Measurements from ENCODE around the gene TRMT112.

Gene TRMT112

GRCh38 chr11:64317325-64317960, at the start of gene TRMT112:
TRMT112 (minus strand) TSS chr11:64317559; CDS start chr11:64317526, 33 bp downstream.
- H3K4me1 ChIP-seq (ENCODE audit: insufficient read depth, poor library complexity, severe bottlenecking): peaks cover 18% of the 10 kb centered on the region
- TF ChIP-seq, protein P1, sequence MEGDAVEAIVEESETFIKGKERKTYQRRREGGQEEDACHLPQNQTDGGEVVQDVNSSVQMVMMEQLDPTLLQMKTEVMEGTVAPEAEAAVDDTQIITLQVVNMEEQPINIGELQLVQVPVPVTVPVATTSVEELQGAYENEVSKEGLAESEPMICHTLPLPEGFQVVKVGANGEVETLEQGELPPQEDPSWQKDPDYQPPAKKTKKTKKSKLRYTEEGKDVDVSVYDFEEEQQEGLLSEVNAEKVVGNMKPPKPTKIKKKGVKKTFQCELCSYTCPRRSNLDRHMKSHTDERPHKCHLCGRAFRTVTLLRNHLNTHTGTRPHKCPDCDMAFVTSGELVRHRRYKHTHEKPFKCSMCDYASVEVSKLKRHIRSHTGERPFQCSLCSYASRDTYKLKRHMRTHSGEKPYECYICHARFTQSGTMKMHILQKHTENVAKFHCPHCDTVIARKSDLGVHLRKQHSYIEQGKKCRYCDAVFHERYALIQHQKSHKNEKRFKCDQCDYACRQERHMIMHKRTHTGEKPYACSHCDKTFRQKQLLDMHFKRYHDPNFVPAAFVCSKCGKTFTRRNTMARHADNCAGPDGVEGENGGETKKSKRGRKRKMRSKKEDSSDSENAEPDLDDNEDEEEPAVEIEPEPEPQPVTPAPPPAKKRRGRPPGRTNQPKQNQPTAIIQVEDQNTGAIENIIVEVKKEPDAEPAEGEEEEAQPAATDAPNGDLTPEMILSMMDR (IDR thresholded peaks at IDR 0.05; ENCODE audit: poor library complexity, severe bottlenecking): no peak
- H3K27ac ChIP-seq (ENCODE audit: poor library complexity, severe bottlenecking): peak within 1 kb of the TSS; percentile 95
- peak; percentile 99 for DNase-seq (ENCODE audit: low spot score)
- H3K4me3 ChIP-seq (ENCODE audit: severe bottlenecking): peak within 1 kb of the TSS; percentile 74
- ATAC-seq (ENCODE audit: low read depth): peak; percentile 68
- peaks cover 44% of the 10 kb centered on the region for H3K36me3 ChIP-seq (ENCODE audit: low read depth)
- no peaks in the 10 kb centered on the region for H3K27me3 ChIP-seq (ENCODE audit: insufficient read depth, poor library complexity, severe bottlenecking)
- H3K9me3 ChIP-seq (ENCODE audit: severe bottlenecking): no peaks in the 10 kb centered on the region

DNA sequence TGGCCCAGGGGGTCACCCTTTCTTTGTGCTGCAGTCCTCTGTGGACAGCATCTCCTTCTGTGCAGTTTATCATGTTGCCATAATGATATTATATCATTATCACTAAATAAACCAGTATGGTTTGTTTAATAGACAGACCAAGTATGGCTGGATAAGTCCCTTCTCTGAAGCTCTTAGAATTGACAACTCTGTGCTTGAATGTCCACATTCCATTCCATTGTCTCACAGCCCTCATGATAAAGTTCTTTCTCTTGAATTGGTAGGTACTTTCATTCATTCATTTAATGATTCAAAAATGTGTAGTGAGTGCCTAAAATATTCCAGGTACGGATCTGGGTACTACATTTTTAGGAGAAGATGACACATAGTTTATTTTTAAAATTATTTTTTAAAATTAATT, 49.4 kb upstream of the TRMT112 start:
- Histone ChIP-seq H3K4me3 (ENCODE audit: severe bottlenecking) (no peak overlapping the region), H3K4me1 (ENCODE audit: insufficient read depth, poor library complexity, severe bottlenecking) (peaks cover 3% of the 10 kb centered on the region), H3K9me3 (ENCODE audit: severe bottlenecking) (no peaks in the 10 kb centered on the region), H3K27me3 (ENCODE audit: insufficient read depth, poor library complexity, severe bottlenecking) (no peaks in the 10 kb centered on the region), H3K27ac (ENCODE audit: poor library complexity, severe bottlenecking) (peak overlapping the region; percentile 24), H3K36me3 (ENCODE audit: low read depth) (peaks cover 90% of the 10 kb centered on the region)
- ATAC-seq (ENCODE audit: low read depth) (peak; percentile 63), DNase-seq (ENCODE audit: low spot score) (no peak)
- TF ChIP-seq, protein P1 (IDR thresholded peaks at IDR 0.05; ENCODE audit: poor library complexity, severe bottlenecking): no peak

- TF ChIP-seq, protein P1 (IDR thresholded peaks at IDR 0.05; ENCODE audit: poor library complexity, severe bottlenecking): no peak
- DNase-seq (ENCODE audit: low spot score) (no peak), ATAC-seq (ENCODE audit: low read depth) (no peak)
- H3K27ac ChIP-seq (ENCODE audit: poor library complexity, severe bottlenecking): no peak overlapping the region
- peaks cover 3% of the 10 kb centered on the region for H3K4me1 ChIP-seq (ENCODE audit: insufficient read depth, poor library complexity, severe bottlenecking)
- H3K36me3 ChIP-seq (ENCODE audit: low read depth): peaks cover 100% of the 10 kb centered on the region
- H3K9me3 ChIP-seq (ENCODE audit: severe bottlenecking): no peaks in the 10 kb centered on the region
- no peaks in the 10 kb centered on the region for H3K27me3 ChIP-seq (ENCODE audit: insufficient read depth, poor library complexity, severe bottlenecking)
- no peak overlapping the region for H3K4me3 ChIP-seq (ENCODE audit: severe bottlenecking)
These were observed 47.6 kb upstream of the TRMT112 start for GRCh38 chr11:64364911-64365310.

- Histone ChIP-seq H3K4me1 (ENCODE audit: insufficient read depth, poor library complexity, severe bottlenecking) (peaks cover 3% of the 10 kb centered on the region), H3K27ac (ENCODE audit: poor library complexity, severe bottlenecking) (no peak overlapping the region), H3K36me3 (ENCODE audit: low read depth) (peaks cover 96% of the 10 kb centered on the region), H3K9me3 (ENCODE audit: severe bottlenecking) (no peaks in the 10 kb centered on the region), H3K4me3 (ENCODE audit: severe bottlenecking) (no peak overlapping the region), H3K27me3 (ENCODE audit: insufficient read depth, poor library complexity, severe bottlenecking) (no peaks in the 10 kb centered on the region)
- no peak for DNase-seq (ENCODE audit: low spot score)
- no peak for ATAC-seq (ENCODE audit: low read depth)
- TF ChIP-seq, protein P1 (IDR thresholded peaks at IDR 0.05; ENCODE audit: poor library complexity, severe bottlenecking): no peak
These were observed 47.1 kb upstream of the TRMT112 start for GRCh38 chr11:64364435-64364834.

DNA sequence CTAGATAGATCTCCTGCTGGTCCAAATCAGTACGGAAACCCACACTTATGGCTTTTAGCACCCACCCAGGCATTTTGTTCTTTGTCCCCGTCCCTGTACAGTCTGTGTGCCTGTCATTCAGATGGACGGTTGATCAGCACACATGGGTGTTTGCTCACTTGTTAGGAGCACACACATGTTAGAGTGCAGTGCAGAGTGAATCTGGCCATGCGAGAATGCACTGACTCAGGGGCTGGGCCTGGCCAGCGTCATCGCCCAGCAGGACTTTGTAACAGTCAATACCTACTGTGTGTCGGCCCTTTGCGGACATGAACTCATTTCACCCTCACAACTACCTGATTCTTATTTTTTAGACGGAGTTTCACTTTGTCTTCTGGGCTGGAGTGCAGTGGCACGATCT, 45.0 kb upstream of the TRMT112 start:
- Histone ChIP-seq H3K4me3 (ENCODE audit: severe bottlenecking) (no peak overlapping the region), H3K9me3 (ENCODE audit: severe bottlenecking) (no peaks in the 10 kb centered on the region), H3K36me3 (ENCODE audit: low read depth) (peaks cover 75% of the 10 kb centered on the region), H3K27ac (ENCODE audit: poor library complexity, severe bottlenecking) (no peak overlapping the region), H3K4me1 (ENCODE audit: insufficient read depth, poor library complexity, severe bottlenecking) (peaks cover 16% of the 10 kb centered on the region), H3K27me3 (ENCODE audit: insufficient read depth, poor library complexity, severe bottlenecking) (no peaks in the 10 kb centered on the region)
- ATAC-seq (ENCODE audit: low read depth): no peak
- no peak for DNase-seq (ENCODE audit: low spot score)
- TF ChIP-seq, protein P1 (IDR thresholded peaks at IDR 0.05; ENCODE audit: poor library complexity, severe bottlenecking): no peak
